Endodermal cell (in vitro differentiated cells): ENCODE measurements around the gene TSPAN3. TPM values are rescaled to one million over a fixed set of nuclear protein-coding genes. Genes with fewer than 3 reads are reported as not detected.

Experiments used
- DNase-seq: peaks from one replicate; pipeline ENCODE4 v3.0.0-alpha.2; 2017
- H3K27ac ChIP-seq: 2 replicates; pipeline ENCODE4 v1.5.1; 2013; ENCODE audit warnings: mild to moderate bottlenecking, low read depth, low read length, moderate library complexity
- H3K27me3 ChIP-seq: 2 replicates; pipeline ENCODE4 v1.6.1; 2013; ENCODE audit warnings: mild to moderate bottlenecking, low read length, moderate library complexity; ENCODE audit not compliant: insufficient read depth, control insufficient read depth, poor library complexity, severe bottlenecking
- H3K36me3 ChIP-seq: 2 replicates; pipeline ENCODE4 v1.7.0; 2013; ENCODE audit warnings: mild to moderate bottlenecking, low read length, moderate library complexity; ENCODE audit not compliant: control insufficient read depth, insufficient read depth
- H3K4me1 ChIP-seq: one replicate; pipeline ENCODE4 v1.7.0; 2013; ENCODE audit warnings: low read length; ENCODE audit not compliant: control insufficient read depth, insufficient read depth
- H3K4me3 ChIP-seq: 2 replicates; pipeline ENCODE4 v1.5.1; 2013; ENCODE audit warnings: mild to moderate bottlenecking, low read length, moderate library complexity
- H3K9ac ChIP-seq: 2 replicates; pipeline ENCODE4 v1.6.1; 2013; ENCODE audit warnings: mild to moderate bottlenecking, low read length, moderate library complexity; ENCODE audit not compliant: poor library complexity, severe bottlenecking; ENCODE audit errors: extremely low read depth
- H3K9me3 ChIP-seq: 2 replicates; pipeline ENCODE4 v1.6.1; 2013; ENCODE audit warnings: mild to moderate bottlenecking, low read length, moderate library complexity; ENCODE audit not compliant: control insufficient read depth
- H3K27ac Mint-ChIP-seq: 2 replicates; pipeline ENCODE4 v1.8.0; 2020; ENCODE audit warnings: mixed read lengths
- H3K27me3 Mint-ChIP-seq: 2 replicates; pipeline ENCODE4 v1.8.0; 2021; ENCODE audit warnings: mild to moderate bottlenecking, mixed read lengths; ENCODE audit not compliant: insufficient read depth
- H3K36me3 Mint-ChIP-seq: 2 replicates; pipeline ENCODE4 v1.8.0; 2020; ENCODE audit warnings: low read depth, mixed read lengths
- H3K4me1 Mint-ChIP-seq: 2 replicates; pipeline ENCODE4 v1.8.0; 2020; ENCODE audit warnings: mixed read lengths
- H3K4me3 Mint-ChIP-seq: 2 replicates; pipeline ENCODE4 v1.8.0; 2020; ENCODE audit warnings: mild to moderate bottlenecking, moderate library complexity, mixed read lengths
- H3K9me3 Mint-ChIP-seq: 2 replicates; pipeline ENCODE4 v1.8.0; 2020; ENCODE audit warnings: mild to moderate bottlenecking, mixed read lengths
- CTCF ChIP-seq: fragments of 200-600 bp; sonication (generic); conservative IDR thresholded peaks from 2 replicates; pipeline ENCODE4 v1.5.0; 2021; ENCODE audit warnings: antibody characterized with exemption, mild to moderate bottlenecking
- WGBS, 2 experiments: methylation state at CpG; one replicate each; pipeline versions ENCODE4 v1.1.5 to v1.1.7; 2013; ENCODE audit warnings: missing lambda C conversion rate in 2 of 2, mixed read lengths in 1 of 2; ENCODE audit not compliant: insufficient coverage in 1 of 2, insufficient read length in 1 of 2; 5-methylcytosine and 5-hydroxymethylcytosine counted together
- long read RNA-seq, 4 experiments: library from polyadenylated mRNA in 2 of 4; library from RNA in 1 of 4; library from capped mRNA in 1 of 4; stranded (forward) in 3 of 4; unstranded in 1 of 4; transcript quantifications; one replicate each; pipeline ENCODE4 v2.0.0, GENCODE V29; 2020 to 2021; ENCODE audit warnings: inconsistent platforms in 1 of 4
- polyA plus RNA-seq, 2 experiments: library from polyadenylated mRNA; stranded (reverse); fragments of 50-300 nt; gene quantifications; one replicate each; pipeline ENCODE4 v1.2.3, GENCODE V29; 2013
- total RNA-seq, 2 donors: library from RNA; stranded (reverse); fragmentation: NEBNext Ultra II Directional in 1 of 2; extraction: Animal tissue kit (Norgen Biotek cat#: 25700) in 1 of 2; gene quantifications; 2 replicates in 1 of 2; 3 replicates in 1 of 2; pipeline ENCODE4 v1.2.1, GENCODE V29; 2021

The TSPAN3 gene
- total RNA-seq, result 100 to 1,000 TPM; 188 to 211 TPM
- polyA plus RNA-seq (2013, experiment 1 of 2), result 230 TPM
- 213 TPM for polyA plus RNA-seq (2013, experiment 2 of 2)
- long read RNA-seq, experiment 1, full-length matches to known transcripts, result 76 of 100 reads
- long read RNA-seq, experiment 1, partial matches to known transcripts, result 19 of 100 reads
- long read RNA-seq, experiment 1, other reads (novel, unspliced or antisense), result 5 of 100 reads
- long read RNA-seq, experiment 2, full-length matches to known transcripts, result 456 of 473 reads
- long read RNA-seq, experiment 2, partial matches to known transcripts, result 8 of 473 reads
- long read RNA-seq, experiment 2, other reads (novel, unspliced or antisense), result 9 of 473 reads
- long read RNA-seq, experiment 3, full-length matches to known transcripts, result 1,113 of 1,122 reads
- long read RNA-seq, experiment 3, partial matches to known transcripts, result 2 of 1,122 reads
- long read RNA-seq, experiment 3, other reads (novel, unspliced or antisense), result 7 of 1,122 reads
- long read RNA-seq, experiment 4, full-length matches to known transcripts, result 467 of 515 reads
- long read RNA-seq, experiment 4, partial matches to known transcripts, result 46 of 515 reads
- long read RNA-seq, experiment 4, other reads (novel, unspliced or antisense), result 2 of 515 reads

GRCh38 chr15:77070495-77071304, at the start of gene TSPAN3:
Gene TSPAN3 (minus strand): TSS chr15:77071109. CDS start chr15:77070954, 155 bp downstream.
- Histone ChIP-seq H3K36me3 (peaks cover 18% of the 10 kb centered on the region), H3K9me3 (no peaks in the 10 kb centered on the region), H3K27ac (peak within 1 kb of the TSS; percentile 81), H3K4me3 (peak within 1 kb of the TSS; percentile 92), H3K27me3 (no peaks in the 10 kb centered on the region), H3K4me1 (peaks cover 2% of the 10 kb centered on the region), H3K9ac (peak within 1 kb of the TSS; percentile 71)
- DNase-seq, result peak; percentile 97
- Mint-ChIP-seq H3K36me3 (peaks cover 7% of the 10 kb centered on the region), H3K4me1 (peaks cover 28% of the 10 kb centered on the region), H3K4me3 (peak within 1 kb of the TSS; percentile 59), H3K9me3 (no peaks in the 10 kb centered on the region), H3K27me3 (peaks cover 4% of the 10 kb centered on the region), H3K27ac (peak within 1 kb of the TSS; percentile 77)
- WGBS, 2 experiments, result 0 to 1% methylated on average over 14 to 97 of the region's 97 CpGs
- no peak for TF ChIP-seq CTCF

- H3K9me3 Mint-ChIP-seq, result no peaks in the 10 kb centered on the region
- Histone ChIP-seq H3K9me3 (no peaks in the 10 kb centered on the region), H3K4me3 (no peak overlapping the region), H3K36me3 (no peaks in the 10 kb centered on the region), H3K9ac (no peak overlapping the region), H3K27me3 (no peaks in the 10 kb centered on the region), H3K4me1 (no peaks in the 10 kb centered on the region), H3K27ac (no peak overlapping the region)
- no peaks in the 10 kb centered on the region for H3K36me3 Mint-ChIP-seq
- no peak overlapping the region for H3K27ac Mint-ChIP-seq
- WGBS, 2 experiments, result 85 to 86% methylated on average over 4 of the region's 4 CpGs
- H3K27me3 Mint-ChIP-seq, result no peaks in the 10 kb centered on the region
- DNase-seq, result no peak
- no peak overlapping the region for H3K4me3 Mint-ChIP-seq
- H3K4me1 Mint-ChIP-seq, result peaks cover 10% of the 10 kb centered on the region
- TF ChIP-seq CTCF, result no peak
Observed at GRCh38 chr15:77120576-77120975, 49.7 kb upstream of the TSPAN3 start.

- Histone ChIP-seq H3K36me3 (no peaks in the 10 kb centered on the region), H3K4me3 (no peak overlapping the region), H3K27me3 (no peaks in the 10 kb centered on the region), H3K9ac (no peak overlapping the region), H3K27ac (no peak overlapping the region), H3K9me3 (no peaks in the 10 kb centered on the region), H3K4me1 (no peaks in the 10 kb centered on the region)
- Mint-ChIP-seq H3K36me3 (no peaks in the 10 kb centered on the region), H3K27ac (no peak overlapping the region), H3K4me1 (peaks cover 10% of the 10 kb centered on the region), H3K9me3 (no peaks in the 10 kb centered on the region), H3K4me3 (no peak overlapping the region), H3K27me3 (no peaks in the 10 kb centered on the region)
- TF ChIP-seq CTCF, result no peak
- WGBS, 2 experiments, result 71% methylated on average over 1 of the region's 1 CpG; no CpG with 5 or more reads in 1 of the 2 experiments
- no peak for DNase-seq
Observed at GRCh38 chr15:77119446-77119845, 48.5 kb upstream of the TSPAN3 start.
